Measurements from ENCODE around the gene EEF1AKMT4. TPM values are rescaled to one million over a fixed set of nuclear protein-coding genes. Genes with fewer than 3 reads are reported as not detected.

EEF1AKMT4 gene
- total and polyA plus RNA-seq, 10 of the 15 experiments (the other 5 are each of a cell fraction or from before 2014, with no cell fraction given) = 7.5 to 26.8 (median 18.3) TPM

DNA sequence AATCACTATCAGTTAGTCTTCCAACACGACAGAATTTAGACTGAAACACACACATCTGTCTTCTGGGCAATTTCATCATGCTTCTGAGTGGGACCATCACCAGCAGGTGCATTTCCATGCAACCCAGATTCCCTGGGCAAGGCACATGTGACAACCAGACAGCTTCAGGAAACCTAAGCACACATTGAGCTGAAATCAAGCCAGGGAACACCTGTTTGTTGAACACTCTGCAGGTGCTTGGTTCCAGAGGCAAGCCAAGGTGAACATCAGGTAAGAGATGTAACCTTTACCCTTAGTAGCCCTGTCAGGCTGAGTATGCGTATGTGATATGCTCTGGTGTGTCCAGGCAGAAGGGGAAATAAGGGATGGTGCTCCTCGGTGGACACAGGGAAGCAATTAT lies 46.3 kb downstream of the EEF1AKMT4 start:
- ChIA-PET CTCF (no interaction called here), POLR2A (no interaction called here), RAD21 (ENCODE audit: unreplicated experiment) (no interaction called here), SMC1A (ENCODE audit: uncharacterized antibody, unreplicated experiment) (no interaction called here)
- Histone ChIP-seq H3K27ac (ENCODE audit: control insufficient read depth, insufficient read depth) (no peak overlapping the region), H3K79me2 (ENCODE audit: control insufficient read depth, insufficient read depth, low read length) (peaks cover 17% of the 10 kb centered on the region), H3K9me3 (replicated peaks; ENCODE audit: control insufficient read depth, insufficient read depth, low read length) (no peaks in the 10 kb centered on the region), H3K9ac (ENCODE audit: control insufficient read depth, insufficient read depth, low read length) (no peak overlapping the region), H3K27me3 (replicated peaks in 1 of 2; ENCODE audit: control insufficient read depth in 2 of 2, insufficient read depth in 2 of 2, low read length in 1 of 2) (no peaks in the 10 kb centered on the region), H3K4me3 (no peak overlapping the region), H3K36me3 (ENCODE audit: control insufficient read depth in 2 of 2, insufficient read depth in 2 of 2, low read length in 1 of 2) (no peaks in the 10 kb centered on the region), H3K4me2 (ENCODE audit: control insufficient read depth, insufficient read depth) (no peak overlapping the region), H2AFZ (ENCODE audit: control insufficient read depth, low read depth, low read length) (no peak overlapping the region), H3K4me1 (ENCODE audit: control insufficient read depth, insufficient read depth, low read length) (peaks cover 3% of the 10 kb centered on the region), H4K20me1 (ENCODE audit: control insufficient read depth, insufficient read depth) (no peaks in the 10 kb centered on the region)
- ATAC-seq (no peak), DNase-seq (ENCODE audit: low read depth, low spot score) (no peak), FAIRE-seq (no peak)
- in situ Hi-C loops (cut with MboI) = no loop called here
- BruUV-seq (replicated peaks) = no TSS peak
- 27% methylated on average over 3 of the region's 3 CpGs for WGBS (ENCODE audit: insufficient coverage, insufficient replicate concordance, low lambda C conversion rate, missing lambda C conversion rate)
- intact Hi-C loops (cut with micrococcal nuclease; ENCODE audit: unreplicated experiment) = loop anchor here (5.0 kb wide), 1 partner anchor 43 kb away; no protein-coding TSS in a partner anchor
- no peak for TF ChIP-seq CBX5 (IDR thresholded peaks at IDR 0.05; ENCODE audit: low read depth)
- TF ChIP-seq ZNF622 (IDR thresholded peaks at IDR 0.05) = no peak
- TF ChIP-seq TAF1 (IDR thresholded peaks at IDR 0.05; ENCODE audit: borderline replicate concordance, low read depth, low read length) = no peak
- TF ChIP-seq NRF1 (conservative IDR thresholded peaks at IDR 0.05; ENCODE audit: low read depth, low read length) = no peak
- TF ChIP-seq ZNF24 (IDR thresholded peaks at IDR 0.05) = no peak

DNA sequence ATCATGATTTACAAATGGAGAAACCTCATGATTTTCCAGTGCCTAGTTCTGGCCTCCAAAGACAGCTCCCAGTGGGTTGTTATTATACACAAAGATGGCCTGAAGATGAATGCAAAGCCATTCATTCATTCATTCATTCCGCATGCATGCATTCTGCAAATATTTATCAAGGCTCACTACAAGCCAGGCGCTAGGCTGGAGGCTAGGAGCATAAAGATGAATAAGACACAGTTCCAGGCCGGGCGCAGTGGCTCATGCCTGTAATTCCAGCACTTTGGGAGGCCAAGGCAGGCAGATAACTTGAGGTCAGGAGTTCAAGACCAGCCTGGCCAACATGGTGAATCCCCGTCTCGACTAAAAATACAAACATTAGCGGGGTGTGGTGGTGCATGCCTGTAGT lies 47.1 kb downstream of the EEF1AKMT4 start:
- no peak overlapping the region for H3K9ac ChIP-seq (ENCODE audit: control insufficient read depth, insufficient read depth, low read length)
- in situ Hi-C loops (cut with MboI) (no loop called here), intact Hi-C loops (cut with micrococcal nuclease; ENCODE audit: unreplicated experiment) (loop anchor here (5.0 kb wide), 1 partner anchor 44 kb away; no protein-coding TSS in a partner anchor)
- FAIRE-seq = no peak
- H3K36me3 ChIP-seq (ENCODE audit: control insufficient read depth in 2 of 2, insufficient read depth in 2 of 2, low read length in 1 of 2) = peaks cover 0 to 4% of the 10 kb centered on the region in 2 experiments; a peak in 2 of 4 replicates
- no peak overlapping the region for H3K4me3 ChIP-seq
- CTCF ChIA-PET = no interaction called here
- RAD21 ChIA-PET (ENCODE audit: unreplicated experiment) = no interaction called here
- H2AFZ ChIP-seq (ENCODE audit: control insufficient read depth, low read depth, low read length) = no peak overlapping the region
- DNase-seq (ENCODE audit: low read depth, low spot score) = no peak
- no peak for ATAC-seq
- SMC1A ChIA-PET (ENCODE audit: uncharacterized antibody, unreplicated experiment) = no interaction called here
- no TSS peak for BruUV-seq (replicated peaks)
- peaks cover 3% of the 10 kb centered on the region for H3K4me1 ChIP-seq (ENCODE audit: control insufficient read depth, insufficient read depth, low read length)
- H3K9me3 ChIP-seq (replicated peaks; ENCODE audit: control insufficient read depth, insufficient read depth, low read length) = no peaks in the 10 kb centered on the region
- H3K27me3 ChIP-seq (replicated peaks in 1 of 2; ENCODE audit: control insufficient read depth in 2 of 2, insufficient read depth in 2 of 2, low read length in 1 of 2) = no peaks in the 10 kb centered on the region
- no peak overlapping the region for H3K4me2 ChIP-seq (ENCODE audit: control insufficient read depth, insufficient read depth)
- POLR2A ChIA-PET = no interaction called here
- H3K27ac ChIP-seq (ENCODE audit: control insufficient read depth, insufficient read depth) = no peak overlapping the region
- H4K20me1 ChIP-seq (ENCODE audit: control insufficient read depth, insufficient read depth) = no peaks in the 10 kb centered on the region
- WGBS (ENCODE audit: insufficient coverage, insufficient replicate concordance, low lambda C conversion rate, missing lambda C conversion rate) = 52% methylated on average over 7 of the region's 7 CpGs
- H3K79me2 ChIP-seq (ENCODE audit: control insufficient read depth, insufficient read depth, low read length) = peaks cover 18% of the 10 kb centered on the region
- TF ChIP-seq CHD1 (IDR thresholded peaks at IDR 0.05; ENCODE audit: low read depth, low read length) = no peak
- no peak for TF ChIP-seq PML (IDR thresholded peaks at IDR 0.05; ENCODE audit: low read length)
- TF ChIP-seq ZNF24 (IDR thresholded peaks at IDR 0.05) = no peak
- TF ChIP-seq MYC (IDR thresholded peaks at IDR 0.05; ENCODE audit: insufficient read depth, insufficient read length, insufficient replicate concordance, low read length, severe bottlenecking) = no peak
- no peak for TF ChIP-seq HDGF (IDR thresholded peaks at IDR 0.05)
- no peak for TF ChIP-seq NRF1 (conservative IDR thresholded peaks at IDR 0.05; ENCODE audit: low read depth, low read length)
- no peak for TF ChIP-seq HDAC6 (IDR thresholded peaks at IDR 0.05; ENCODE audit: unreplicated experiment)
- no peak for TF ChIP-seq KAT2A (conservative IDR thresholded peaks at IDR 0.05; ENCODE audit: control insufficient read depth, low read depth, low read length)
- TF ChIP-seq, protein P1, sequence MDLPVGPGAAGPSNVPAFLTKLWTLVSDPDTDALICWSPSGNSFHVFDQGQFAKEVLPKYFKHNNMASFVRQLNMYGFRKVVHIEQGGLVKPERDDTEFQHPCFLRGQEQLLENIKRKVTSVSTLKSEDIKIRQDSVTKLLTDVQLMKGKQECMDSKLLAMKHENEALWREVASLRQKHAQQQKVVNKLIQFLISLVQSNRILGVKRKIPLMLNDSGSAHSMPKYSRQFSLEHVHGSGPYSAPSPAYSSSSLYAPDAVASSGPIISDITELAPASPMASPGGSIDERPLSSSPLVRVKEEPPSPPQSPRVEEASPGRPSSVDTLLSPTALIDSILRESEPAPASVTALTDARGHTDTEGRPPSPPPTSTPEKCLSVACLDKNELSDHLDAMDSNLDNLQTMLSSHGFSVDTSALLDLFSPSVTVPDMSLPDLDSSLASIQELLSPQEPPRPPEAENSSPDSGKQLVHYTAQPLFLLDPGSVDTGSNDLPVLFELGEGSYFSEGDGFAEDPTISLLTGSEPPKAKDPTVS (IDR thresholded peaks at IDR 0.05; ENCODE audit: low read depth, low read length) = no peak
- TF ChIP-seq JUND (IDR thresholded peaks at IDR 0.05; ENCODE audit: low read depth, low read length) = no peak
- no peak for TF ChIP-seq CREM (IDR thresholded peaks at IDR 0.05; ENCODE audit: low read depth)
- no peak for TF ChIP-seq RB1 (IDR thresholded peaks at IDR 0.05; ENCODE audit: borderline replicate concordance)
- TF ChIP-seq IRF4 (IDR thresholded peaks at IDR 0.05; ENCODE audit: low read depth, low read length) = no peak
- TF ChIP-seq, protein P2, sequence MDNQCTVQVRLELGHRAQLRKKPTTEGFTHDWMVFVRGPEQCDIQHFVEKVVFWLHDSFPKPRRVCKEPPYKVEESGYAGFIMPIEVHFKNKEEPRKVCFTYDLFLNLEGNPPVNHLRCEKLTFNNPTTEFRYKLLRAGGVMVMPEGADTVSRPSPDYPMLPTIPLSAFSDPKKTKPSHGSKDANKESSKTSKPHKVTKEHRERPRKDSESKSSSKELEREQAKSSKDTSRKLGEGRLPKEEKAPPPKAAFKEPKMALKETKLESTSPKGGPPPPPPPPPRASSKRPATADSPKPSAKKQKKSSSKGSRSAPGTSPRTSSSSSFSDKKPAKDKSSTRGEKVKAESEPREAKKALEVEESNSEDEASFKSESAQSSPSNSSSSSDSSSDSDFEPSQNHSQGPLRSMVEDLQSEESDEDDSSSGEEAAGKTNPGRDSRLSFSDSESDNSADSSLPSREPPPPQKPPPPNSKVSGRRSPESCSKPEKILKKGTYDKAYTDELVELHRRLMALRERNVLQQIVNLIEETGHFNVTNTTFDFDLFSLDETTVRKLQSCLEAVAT (IDR thresholded peaks at IDR 0.05) = no peak
- no peak for TF ChIP-seq NR2C1 (IDR thresholded peaks at IDR 0.05)
